GM12875 (cell line): ENCODE data around the gene C8B.

ENCODE experiments used
- H3K4me3 ChIP-seq: one replicate; pipeline ENCODE4 v1.5.1; 2011; ENCODE audit warnings: low read depth, low read length, control low read depth
- CTCF ChIP-seq: IDR thresholded peaks from 2 replicates; pipeline ENCODE4 v1.5.1; 2011; ENCODE audit warnings: low read depth, mild to moderate bottlenecking, control low read depth, inconsistent platforms, low read length, moderate library complexity, borderline replicate concordance; ENCODE audit not compliant: insufficient read depth

C8B gene

GRCh38 chr1:56934430-56935060 lies 31.3 kb downstream of the C8B start:
- no peak overlapping the region for H3K4me3 ChIP-seq
- TF ChIP-seq CTCF, result no peak

DNA sequence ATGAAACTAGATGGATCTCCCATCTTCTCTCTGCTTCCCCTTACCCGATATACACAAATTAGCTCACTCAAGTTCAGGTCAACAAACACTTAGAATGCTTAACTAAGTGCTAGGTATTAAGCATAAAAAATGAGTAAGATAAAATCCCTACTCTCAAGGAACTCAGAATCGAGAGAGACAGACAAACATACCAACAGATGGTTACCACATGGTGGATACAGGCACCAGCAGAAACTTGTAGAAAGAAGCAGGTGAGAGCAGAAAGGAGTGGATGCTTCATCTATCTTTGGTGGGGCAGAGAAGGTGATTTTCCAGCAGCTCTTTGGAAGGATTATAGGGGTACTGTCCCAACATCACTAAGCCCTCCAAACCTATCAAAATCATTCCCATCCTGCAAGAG lies 32.2 kb downstream of the C8B start:
- no peak overlapping the region for H3K4me3 ChIP-seq
- TF ChIP-seq CTCF, result no peak

DNA sequence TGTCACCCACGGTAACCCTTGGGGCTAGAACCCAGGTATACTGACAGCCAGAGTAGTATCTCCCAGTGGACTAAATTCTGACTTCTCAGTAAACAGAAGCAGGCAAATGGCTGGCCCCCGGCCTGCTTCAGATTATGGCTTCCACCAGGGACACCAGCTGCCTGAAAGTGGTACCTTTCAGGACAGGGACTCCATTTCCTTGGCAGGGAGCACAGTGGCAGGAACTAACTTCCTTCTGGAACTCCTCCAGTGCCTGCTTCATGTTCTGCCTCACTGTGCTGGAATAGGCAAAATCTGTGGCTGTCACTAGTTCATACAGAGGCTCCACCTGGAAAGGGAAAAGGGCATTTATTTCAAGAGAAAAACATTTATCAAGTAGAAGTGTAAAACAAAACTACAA lies 32.7 kb downstream of the C8B start:
- no peak for TF ChIP-seq CTCF
- H3K4me3 ChIP-seq, result no peak overlapping the region

DNA sequence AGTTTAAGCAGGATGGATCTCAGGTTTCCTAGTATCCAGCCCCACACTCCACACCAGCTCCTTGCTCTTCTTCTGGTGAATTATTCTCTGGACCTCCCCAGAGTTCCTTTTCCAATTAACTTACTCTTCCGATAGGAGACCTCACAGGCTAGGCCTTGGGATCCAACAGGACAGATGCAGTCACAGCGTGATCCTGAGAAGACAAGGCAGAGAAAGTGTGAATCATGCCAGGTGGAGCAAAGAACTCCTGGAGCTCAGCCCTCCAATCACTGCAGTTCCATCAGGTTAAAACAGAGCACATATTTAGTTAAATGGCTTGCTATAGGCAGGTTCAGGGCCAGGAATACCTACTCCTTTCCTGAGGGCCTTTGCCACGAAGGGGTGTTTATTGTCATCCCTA lies 34.1 kb downstream of the C8B start:
- TF ChIP-seq CTCF, result no peak
- no peak overlapping the region for H3K4me3 ChIP-seq

DNA sequence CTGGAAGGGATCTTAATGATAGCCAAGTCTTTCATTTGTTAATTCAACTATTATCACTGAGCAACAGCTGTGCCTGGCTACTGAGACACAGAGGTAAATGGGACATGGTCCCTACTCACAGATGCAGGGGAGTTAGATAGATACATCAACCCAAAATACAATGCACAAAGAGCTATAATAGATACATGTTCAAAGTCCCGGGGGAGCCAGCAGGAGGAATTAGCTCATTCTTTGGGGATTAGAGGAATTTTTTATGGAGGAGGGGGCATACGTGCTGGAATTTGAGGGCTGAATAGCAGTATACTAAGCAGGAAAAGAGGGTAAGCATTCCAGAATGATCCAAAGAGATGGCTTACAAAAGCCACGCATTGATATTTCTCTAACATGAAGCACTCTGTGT lies 34.6 kb downstream of the C8B start:
- no peak for TF ChIP-seq CTCF
- H3K4me3 ChIP-seq, result no peak overlapping the region

DNA sequence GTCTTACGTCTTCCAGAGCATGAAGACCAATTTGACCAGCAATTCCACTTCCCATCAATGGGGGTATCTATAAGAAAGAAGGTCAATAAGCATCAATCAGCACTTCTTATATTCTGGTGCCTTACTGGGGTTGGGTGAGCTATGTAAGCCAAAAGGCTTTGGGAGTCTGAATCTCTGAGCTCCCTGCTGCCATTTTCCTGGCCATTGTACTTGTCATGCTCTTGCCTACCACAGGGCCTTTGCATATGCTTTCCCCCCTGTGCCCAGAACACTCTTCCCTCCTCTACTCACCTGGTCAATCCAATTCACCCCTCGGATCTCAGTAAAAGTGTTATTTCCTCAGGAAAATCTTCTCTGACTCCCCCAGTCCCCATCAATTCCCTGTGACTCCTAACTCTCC lies 36.3 kb downstream of the C8B start:
- TF ChIP-seq CTCF, result no peak

DNA sequence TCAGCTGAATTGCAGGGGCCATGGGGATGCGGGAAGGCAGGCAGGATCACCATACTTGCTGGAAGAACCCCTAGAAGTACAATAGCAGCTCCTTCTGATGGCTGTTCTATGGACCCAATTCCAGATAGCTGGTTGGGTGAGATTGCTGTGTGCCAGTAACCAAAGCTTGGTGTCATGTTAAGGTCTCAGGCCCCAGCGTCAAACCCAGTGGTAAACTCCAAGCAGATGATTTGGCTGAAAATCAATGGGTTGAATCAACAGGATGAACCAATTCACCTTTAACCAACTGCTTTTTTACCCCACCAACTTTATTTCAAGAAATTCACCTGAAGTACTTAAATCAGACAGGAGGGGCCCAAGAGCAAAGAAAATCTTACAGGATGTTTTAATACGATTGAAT lies 37.8 kb downstream of the C8B start:
- no peak overlapping the region for H3K4me3 ChIP-seq
- no peak for TF ChIP-seq CTCF

More for the DNA sequence above, 36.3 kb downstream of the C8B start:
- H3K4me3 ChIP-seq, result no peak overlapping the region
